ENCODE results near the gene LTC4S.
A peak's percentile ranks its signal among the peaks of the same experiment; 100 is the strongest.

LTC4S gene

DNA sequence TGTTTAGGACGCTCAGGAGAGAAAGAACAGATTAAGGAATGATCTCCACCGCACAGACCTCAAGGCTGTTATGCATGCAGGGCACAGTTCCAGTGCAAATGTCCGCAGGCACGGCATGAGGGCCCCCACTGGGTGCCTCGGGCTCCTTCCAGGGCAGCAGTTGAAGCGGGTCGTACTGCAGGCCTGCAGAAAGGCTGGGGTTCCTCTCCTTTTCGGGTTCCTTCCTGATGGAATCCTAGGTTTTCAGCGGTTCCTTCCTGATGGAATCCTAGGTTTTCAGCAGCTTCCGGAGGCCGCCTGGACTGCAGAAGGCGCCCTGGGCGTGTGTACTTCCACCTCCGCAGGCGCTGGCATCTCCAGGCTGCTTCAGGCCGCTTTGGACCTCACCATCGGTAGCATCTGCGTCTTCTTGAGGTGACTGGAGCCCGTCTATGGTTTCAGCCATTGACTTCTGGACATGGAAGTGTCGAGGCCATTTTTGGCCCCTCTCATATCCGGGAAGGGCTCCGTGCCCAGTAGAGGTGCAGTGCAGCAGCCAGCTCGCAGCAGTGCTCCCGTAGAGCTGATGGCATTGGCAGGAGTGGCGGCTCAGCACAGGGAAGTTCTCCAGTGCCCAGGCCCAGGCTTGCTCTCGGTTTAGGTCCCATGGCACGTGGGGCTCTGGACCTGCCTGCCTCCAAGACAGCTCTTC lies 18.5 kb downstream of the LTC4S start:
- no peak for DNase-seq

DNA sequence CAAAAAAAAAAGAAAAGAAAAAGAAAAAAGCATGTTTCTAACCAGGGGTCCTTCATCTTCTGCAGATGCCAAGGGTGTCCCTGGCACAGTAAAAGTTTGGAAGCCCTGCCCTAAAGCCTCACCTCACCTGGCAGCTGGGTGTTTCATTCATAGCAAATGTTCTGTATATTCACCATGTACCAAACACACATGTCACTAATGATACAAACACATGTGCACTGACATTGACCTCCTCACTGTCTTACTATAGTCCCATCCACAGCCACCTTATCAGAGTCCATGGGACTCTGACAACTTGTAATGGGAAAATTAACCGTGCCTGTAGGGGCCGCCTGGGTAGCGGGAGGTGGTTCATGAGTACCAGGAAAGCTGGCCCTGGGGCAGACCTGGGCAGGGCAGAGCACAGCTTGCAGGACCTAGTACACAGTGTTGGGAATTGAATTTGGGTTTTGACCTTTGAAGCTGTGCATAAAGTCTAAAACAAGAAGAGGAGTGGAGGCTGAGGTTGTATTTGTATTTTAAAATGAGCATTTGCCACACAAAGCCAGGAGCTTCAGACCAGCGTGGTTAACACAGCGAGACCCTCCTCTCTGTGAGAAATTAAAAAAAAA lies 19.3 kb downstream of the LTC4S start:
- DNase-seq, result no peak

DNA sequence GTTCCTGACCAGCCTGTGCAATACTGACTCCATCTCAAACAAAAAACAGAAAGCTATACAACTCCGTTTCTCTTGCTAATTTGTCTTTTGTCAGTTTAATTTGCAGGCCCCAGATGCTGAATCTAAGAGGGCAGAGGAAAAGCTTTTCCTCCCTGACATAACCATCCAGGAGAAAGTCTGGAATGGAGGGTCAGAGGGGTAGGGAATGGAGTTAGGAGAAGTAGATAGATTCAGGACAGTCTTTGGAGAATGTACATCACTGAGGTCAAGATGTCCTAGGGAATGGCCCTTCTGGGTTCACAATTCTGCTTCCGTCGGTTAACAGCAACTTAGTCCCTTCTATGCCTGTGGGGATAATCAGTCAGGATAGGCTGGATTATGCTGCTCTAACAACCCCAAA lies 20.3 kb downstream of the LTC4S start:
- DNase-seq, result no peak

DNA sequence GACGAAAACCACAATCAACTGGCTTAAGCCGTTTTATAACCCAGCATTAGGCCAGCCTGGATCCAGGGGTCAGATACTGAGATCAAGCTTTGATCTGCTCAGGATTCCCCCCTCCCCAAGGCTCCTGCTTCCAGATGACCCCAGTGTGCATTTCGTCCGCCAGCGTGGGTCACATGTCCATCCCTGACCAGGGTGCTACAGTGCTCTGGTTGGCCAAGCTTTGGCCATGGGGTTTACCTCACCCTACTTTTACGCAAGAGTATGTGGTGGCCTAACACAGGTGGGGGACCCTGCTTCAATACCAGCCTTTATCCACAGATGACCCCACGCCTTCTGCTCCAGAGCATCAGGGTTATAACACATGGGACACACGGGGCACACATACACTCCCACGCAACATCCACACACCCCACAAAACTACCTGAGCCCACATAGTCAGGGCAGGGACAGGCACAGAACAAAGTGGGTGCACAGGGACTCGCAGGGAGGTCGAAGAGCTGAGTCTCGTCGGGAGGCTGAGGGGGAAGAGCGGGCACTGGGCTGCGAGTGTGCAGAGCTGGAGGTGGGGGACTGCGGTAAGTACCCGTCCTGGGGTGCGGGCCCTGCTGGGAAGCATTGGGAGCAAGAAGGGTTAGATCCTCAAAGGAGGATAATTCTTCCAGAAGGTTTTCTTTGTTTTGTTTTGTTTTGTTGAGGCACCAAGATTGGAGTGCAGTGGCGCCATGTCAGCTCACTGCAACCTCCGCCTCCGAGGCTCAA lies 21.9 kb downstream of the LTC4S start:
- no peak for DNase-seq

- no peak for DNase-seq
Measured at GRCh38 chr5:179816401-179816795, 22.6 kb downstream of the LTC4S start.

GRCh38 chr5:179816796-179817469 lies 23.1 kb downstream of the LTC4S start:
- no peak for DNase-seq

GRCh38 chr5:179817470-179817840 lies 23.7 kb downstream of the LTC4S start:
- DNase-seq, result no peak

GRCh38 chr5:179817890-179818745 lies 24.3 kb downstream of the LTC4S start:
- DNase-seq, result no peak

GRCh38 chr5:179818746-179819295 lies 25.0 kb downstream of the LTC4S start:
- peak; percentile 84 for DNase-seq

DNA sequence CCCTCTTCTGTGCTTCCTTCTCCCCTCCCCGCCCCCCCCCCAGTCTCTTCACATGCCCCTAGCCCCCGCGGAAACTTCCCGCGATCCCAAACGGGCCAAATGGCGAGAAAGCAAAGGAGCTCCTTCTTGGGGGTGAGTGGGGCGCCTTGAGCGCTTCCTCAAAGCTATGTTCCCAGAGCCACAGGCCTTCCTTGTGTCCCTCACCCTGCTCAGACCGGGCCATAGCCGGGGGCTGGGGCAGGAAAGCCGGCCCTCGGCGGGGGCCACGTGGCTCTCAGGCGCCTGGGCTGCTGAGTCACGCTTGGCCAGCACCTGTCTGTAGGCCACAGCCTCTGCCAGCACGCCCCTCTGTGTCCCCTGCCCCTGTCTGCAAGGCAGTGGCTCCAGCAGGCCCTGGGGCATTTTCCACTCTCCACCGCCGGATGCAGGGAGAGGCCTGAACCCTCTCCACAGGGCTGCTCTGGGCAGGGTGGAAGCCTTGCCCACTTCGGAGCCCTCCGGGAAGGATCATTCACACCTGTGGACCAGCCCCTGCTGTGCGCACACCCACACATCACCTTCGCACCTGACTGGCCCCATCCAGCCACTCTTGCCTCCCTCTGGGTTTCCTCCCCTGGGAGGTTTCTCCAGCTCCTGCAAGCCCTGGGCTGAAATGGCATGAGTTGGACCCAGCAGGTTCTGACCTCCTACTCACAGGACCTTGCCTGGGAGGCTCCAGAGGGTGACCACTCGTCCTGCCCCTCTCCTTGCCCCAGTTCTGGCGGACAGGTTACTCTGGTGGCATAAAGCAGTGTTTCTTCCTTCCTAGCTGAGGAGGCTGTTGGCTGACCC lies 25.7 kb downstream of the LTC4S start:
- DNase-seq, result no peak

DNA sequence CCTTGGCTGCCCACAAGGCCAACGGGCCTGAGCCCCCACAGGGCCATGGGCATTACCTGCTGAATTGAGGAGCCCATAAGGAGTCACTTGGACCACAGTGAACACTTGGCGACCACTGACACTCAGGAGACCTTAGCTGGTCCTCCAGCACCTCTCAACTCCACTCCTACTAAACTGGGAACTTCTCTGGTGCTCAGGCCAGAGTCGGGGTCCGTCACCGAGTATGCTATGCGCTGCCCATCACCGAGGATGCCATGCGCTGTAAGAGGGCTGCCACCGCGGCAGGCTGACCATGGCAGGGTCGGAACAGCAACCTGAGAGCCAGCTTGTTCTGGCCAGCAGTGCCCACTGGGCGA lies 26.3 kb downstream of the LTC4S start:
- no peak for DNase-seq

- DNase-seq, result no peak
Measured at GRCh38 chr5:179820483-179821297, 26.9 kb downstream of the LTC4S start, which contains the start of gene SQSTM1. SQSTM1 (plus strand) TSS chr5:179820905; CDS start chr5:179820937, 32 bp downstream.

DNA sequence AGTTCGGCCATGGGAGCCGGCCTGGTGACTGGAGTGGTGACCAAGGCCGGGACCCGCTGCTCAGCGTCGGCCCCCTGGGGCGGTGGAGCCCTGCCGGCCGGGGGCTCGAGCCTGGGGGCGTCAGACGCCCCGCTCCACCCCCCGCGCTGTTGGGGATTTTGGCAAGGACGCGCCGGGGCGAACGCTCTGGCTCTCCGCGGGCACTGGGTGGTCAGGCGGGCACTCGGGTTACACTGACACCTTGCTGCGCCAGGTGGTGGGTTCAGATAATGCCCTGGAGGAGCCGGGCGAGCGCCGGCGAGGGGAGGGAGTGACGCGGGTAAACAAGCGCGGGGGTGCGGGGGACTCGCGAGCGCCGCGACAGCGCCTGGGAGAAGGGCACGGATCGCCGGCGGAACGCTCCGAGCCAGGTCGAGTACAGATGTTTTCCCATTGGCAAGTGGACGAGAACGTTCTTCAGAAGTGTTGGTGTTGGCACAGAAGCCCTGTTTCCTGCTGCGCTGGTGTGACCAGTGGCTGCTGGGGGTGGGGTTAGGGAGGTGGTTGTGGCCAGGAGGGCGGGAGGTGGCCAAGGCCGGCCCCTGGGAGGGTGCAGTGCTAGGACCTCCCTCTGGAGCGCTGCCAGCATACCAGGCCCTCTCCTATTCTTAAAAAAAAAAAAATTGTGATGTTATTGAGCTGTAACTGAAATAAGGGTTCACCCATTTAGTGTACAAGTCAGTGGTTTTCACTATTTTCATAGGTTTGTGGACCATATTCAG lies 27.7 kb downstream of the LTC4S start:
- no peak for DNase-seq

GRCh38 chr5:179822059-179822432 lies 28.3 kb downstream of the LTC4S start:
- DNase-seq, result no peak

DNA sequence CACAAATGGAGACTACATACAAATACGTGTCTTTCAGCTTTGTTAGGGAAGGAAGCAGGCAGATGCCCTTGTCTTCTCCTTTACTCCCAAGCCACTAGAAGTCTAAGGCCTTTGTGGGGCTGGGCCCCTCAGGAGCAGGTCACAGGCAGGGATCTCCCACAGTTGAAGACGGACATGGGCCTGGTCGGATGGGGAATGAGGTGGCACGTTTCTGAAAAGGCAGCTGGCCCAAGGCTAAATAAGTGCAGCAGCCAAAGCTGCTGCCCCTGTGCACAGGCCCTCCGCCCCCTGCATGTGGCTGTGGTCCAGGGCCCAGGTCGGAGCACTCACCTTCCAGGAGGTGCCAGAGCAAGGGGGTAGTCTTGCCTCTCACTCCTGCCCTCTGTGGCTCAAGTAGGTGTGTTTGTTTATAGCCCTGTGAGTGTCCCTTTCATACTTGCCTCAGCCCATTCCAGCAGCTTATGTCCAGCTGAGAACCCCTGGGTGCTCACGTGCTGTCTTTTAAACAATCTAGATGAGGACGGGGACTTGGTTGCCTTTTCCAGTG lies 28.7 kb downstream of the LTC4S start:
- no peak for DNase-seq

GRCh38 chr5:179823937-179824744 lies 30.4 kb downstream of the LTC4S start:
- DNase-seq, result no peak

DNA sequence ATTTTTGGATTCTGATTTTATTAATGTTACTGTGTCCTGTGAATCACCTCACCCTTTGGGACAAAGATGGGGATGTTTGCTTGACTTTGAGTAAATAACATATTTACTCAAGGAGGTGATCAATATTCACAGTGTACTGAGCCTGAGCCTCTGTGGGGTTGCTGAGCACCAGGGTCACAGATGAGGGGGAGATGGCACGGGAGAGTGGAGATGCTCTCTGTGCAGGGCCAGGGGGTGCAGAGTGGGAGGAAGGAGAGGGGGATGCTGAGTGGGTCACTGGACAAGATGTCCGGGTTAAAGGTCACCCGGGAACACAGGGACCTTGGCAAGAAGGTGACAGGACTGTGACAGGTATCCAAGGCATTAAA lies 30.9 kb downstream of the LTC4S start:
- DNase-seq, result no peak

- no peak for DNase-seq
Measured at GRCh38 chr5:179825655-179826182, 31.9 kb downstream of the LTC4S start.

All from cortex of kidney (tissue), 1 donor.